ENCODE measurements around the gene DNAJC1. TPM values are rescaled to one million over a fixed set of nuclear protein-coding genes. Genes with fewer than 3 reads are reported as not detected.

Gene DNAJC1
- polyA plus RNA-seq, 1 donor (not counting 4 experiments of a cell fraction or from before 2014, with no cell fraction given) = 24.8 TPM

GRCh38 chr10:21943633-21944265, 59.8 kb downstream of the DNAJC1 start:
- Histone ChIP-seq H2AFZ (ENCODE audit: control insufficient read depth, low read length) (no peak overlapping the region), H3K36me3 (ENCODE audit: control insufficient read depth in 2 of 2, extremely low read depth in 1 of 2, insufficient read depth in 2 of 2, low read length in 2 of 2) (no peaks in the 10 kb centered on the region), H3K9ac (ENCODE audit: control insufficient read depth, extremely low read depth, insufficient read depth, low read length) (no peak overlapping the region), H3K4me3 (ENCODE audit: control insufficient read depth in 2 of 3, extremely low read depth in 1 of 3, insufficient read depth in 2 of 3, low read depth in 1 of 3, low read length in 3 of 3) (no peak overlapping the region), H3K79me2 (ENCODE audit: control insufficient read depth, insufficient read depth, low read length) (peaks cover 3% of the 10 kb centered on the region), H3K27ac (ENCODE audit: control insufficient read depth, insufficient read depth, low read length) (no peak overlapping the region), H3K4me1 (ENCODE audit: control insufficient read depth, extremely low read depth, insufficient read depth, low read length) (no peaks in the 10 kb centered on the region), H3K9me3 (ENCODE audit: control insufficient read depth, low read depth, low read length) (no peaks in the 10 kb centered on the region), H3K9me1 (ENCODE audit: control insufficient read depth, extremely low read depth, insufficient read depth, low read length) (no peaks in the 10 kb centered on the region), H3K4me2 (ENCODE audit: control insufficient read depth, extremely low read depth, insufficient read depth, low read depth, low read length) (no peak overlapping the region), H4K20me1 (ENCODE audit: control insufficient read depth, extremely low read depth, insufficient read depth, low read length) (no peaks in the 10 kb centered on the region), H3K27me3 (ENCODE audit: control insufficient read depth, extremely low read depth, insufficient read depth, low read length) (no peaks in the 10 kb centered on the region)
- DNase-seq (ENCODE audit: low read depth, low spot score) = no peak
- dilution Hi-C loops (cut with MboI; ENCODE audit: extremely low pct_ligation_motif_present, low sequenced_read_pairs) = no loop called here
- FAIRE-seq = peak; percentile 9
- no peak for TF ChIP-seq CTCF (optimal IDR thresholded peaks at IDR 0.05 in 1 of 3, IDR thresholded peaks at IDR 0.05 in 1 of 3, conservative IDR thresholded peaks at IDR 0.05 in 1 of 3; ENCODE audit: extremely low read depth in 1 of 3, insufficient read depth in 2 of 3, low read length in 3 of 3)
- no peak for TF ChIP-seq EZH2 (IDR thresholded peaks at IDR 0.05; ENCODE audit: low read length)

- H3K9ac ChIP-seq (ENCODE audit: control insufficient read depth, extremely low read depth, insufficient read depth, low read length) = no peak overlapping the region
- no peak overlapping the region for H3K4me2 ChIP-seq (ENCODE audit: control insufficient read depth, extremely low read depth, insufficient read depth, low read depth, low read length)
- no peaks in the 10 kb centered on the region for H3K79me2 ChIP-seq (ENCODE audit: control insufficient read depth, insufficient read depth, low read length)
- no peaks in the 10 kb centered on the region for H4K20me1 ChIP-seq (ENCODE audit: control insufficient read depth, extremely low read depth, insufficient read depth, low read length)
- no peaks in the 10 kb centered on the region for H3K9me1 ChIP-seq (ENCODE audit: control insufficient read depth, extremely low read depth, insufficient read depth, low read length)
- H3K27me3 ChIP-seq (ENCODE audit: control insufficient read depth, extremely low read depth, insufficient read depth, low read length) = no peaks in the 10 kb centered on the region
- H3K36me3 ChIP-seq (ENCODE audit: control insufficient read depth in 2 of 2, extremely low read depth in 1 of 2, insufficient read depth in 2 of 2, low read length in 2 of 2) = no peaks in the 10 kb centered on the region
- no peak overlapping the region for H3K27ac ChIP-seq (ENCODE audit: control insufficient read depth, insufficient read depth, low read length)
- no peak for DNase-seq (ENCODE audit: low read depth, low spot score)
- peaks cover 2% of the 10 kb centered on the region for H3K9me3 ChIP-seq (ENCODE audit: control insufficient read depth, low read depth, low read length)
- TF ChIP-seq EZH2 (IDR thresholded peaks at IDR 0.05; ENCODE audit: low read length) (no peak), CTCF (optimal IDR thresholded peaks at IDR 0.05 in 1 of 3, IDR thresholded peaks at IDR 0.05 in 1 of 3, conservative IDR thresholded peaks at IDR 0.05 in 1 of 3; ENCODE audit: extremely low read depth in 1 of 3, insufficient read depth in 2 of 3, low read length in 3 of 3) (no peak)
- FAIRE-seq = no peak
- dilution Hi-C loops (cut with MboI; ENCODE audit: extremely low pct_ligation_motif_present, low sequenced_read_pairs) = no loop called here
- H3K4me3 ChIP-seq (ENCODE audit: control insufficient read depth in 2 of 3, extremely low read depth in 1 of 3, insufficient read depth in 2 of 3, low read depth in 1 of 3, low read length in 3 of 3) = no peak overlapping the region
- no peaks in the 10 kb centered on the region for H3K4me1 ChIP-seq (ENCODE audit: control insufficient read depth, extremely low read depth, insufficient read depth, low read length)
- no peak overlapping the region for H2AFZ ChIP-seq (ENCODE audit: control insufficient read depth, low read length)
These were observed 68.0 kb downstream of the DNAJC1 start for GRCh38 chr10:21935439-21936023.
